HepG2 (cell line): ENCODE measurements around the gene MACROD2. TPM values are rescaled to one million over a fixed set of nuclear protein-coding genes. Genes with fewer than 3 reads are reported as not detected.

Experiments
- GPN1 ChIP-seq: sonication (generic); formaldehyde crosslinking; IDR thresholded peaks from 2 replicates; pipeline ENCODE4 v1.5.1; 2020; ENCODE audit warnings: missing genetic modification reagents, borderline replicate concordance
- HOXD1 ChIP-seq: sonication (generic); formaldehyde crosslinking; IDR thresholded peaks from 2 replicates; pipeline ENCODE4 v1.5.0; 2020; ENCODE audit warnings: missing genetic modification reagents
- SOX5 ChIP-seq: IDR thresholded peaks from 2 replicates; pipeline ENCODE4 v1.6.1; 2016; ENCODE audit warnings: borderline replicate concordance
- TMF1 ChIP-seq: sonication (generic); formaldehyde crosslinking; IDR thresholded peaks from 2 replicates; pipeline ENCODE4 v1.8.1; 2022; ENCODE audit warnings: low read depth, missing genetic modification reagents
- ZNF644 ChIP-seq: IDR thresholded peaks from 2 replicates; pipeline ENCODE4 v1.6.1; 2016; ENCODE audit warnings: low read depth
- ZNF670 ChIP-seq: sonication (generic); formaldehyde crosslinking; IDR thresholded peaks from 2 replicates; pipeline ENCODE4 v1.8.0; 2022; ENCODE audit warnings: mild to moderate bottlenecking, missing genetic modification reagents, borderline replicate concordance
- polyA plus RNA-seq, 8 experiments: library from polyadenylated mRNA; depleted of rRNA in 3 of 8; stranded (reverse) in 7 of 8; unstranded in 1 of 8; fragments of >200 nt; fragmentation: Illumina TruSeq in 4 of 8; extraction: Trizol in 4 of 8; gene quantifications; 2 replicates each; pipeline versions ENCODE4 v1.2.1 to v1.2.3, GENCODE V29; 2011 to 2016; ENCODE audit warnings: low read depth in 4 of 8, missing spikeins in 1 of 8, mixed read lengths in 1 of 8; ENCODE audit not compliant: insufficient read depth in 1 of 8
- total RNA-seq, 5 experiments: library from RNA; depleted of rRNA; stranded (reverse); fragments of >200 nt; fragmentation: Illumina TruSeq; extraction: Trizol; gene quantifications; 2 replicates each; pipeline ENCODE4 v1.2.3, GENCODE V29; 2016; ENCODE audit warnings: low read depth in 1 of 5
- TF ChIP-seq, protein P1 (sequence below): sonication (generic); formaldehyde crosslinking; IDR thresholded peaks from 2 replicates; pipeline ENCODE4 v1.4.0; 2020; ENCODE audit warnings: missing genetic modification reagents
- TF ChIP-seq, protein P2 (sequence below): sonication (generic); formaldehyde crosslinking; IDR thresholded peaks from 2 replicates; pipeline ENCODE4 v1.4.0; 2020; ENCODE audit warnings: mild to moderate bottlenecking, missing genetic modification reagents
- TF ChIP-seq, protein P3 (sequence below): sonication (generic); formaldehyde crosslinking; IDR thresholded peaks from 2 replicates; pipeline ENCODE4 v1.4.0; 2020; ENCODE audit warnings: missing genetic modification reagents
- TF ChIP-seq, protein P4 (sequence below): sonication (generic); formaldehyde crosslinking; IDR thresholded peaks from 2 replicates; pipeline ENCODE4 v1.5.1; 2020; ENCODE audit warnings: missing genetic modification reagents, mild to moderate bottlenecking, borderline replicate concordance
- TF ChIP-seq, protein P5 (sequence below): sonication (generic); formaldehyde crosslinking; IDR thresholded peaks from 2 replicates; pipeline ENCODE4 v1.4.0; 2020; ENCODE audit warnings: missing genetic modification reagents
- TF ChIP-seq, protein P6 (sequence below): sonication (generic); formaldehyde crosslinking; IDR thresholded peaks from 2 replicates; pipeline ENCODE4 v1.5.0; 2020; ENCODE audit warnings: mild to moderate bottlenecking, missing genetic modification reagents

MACROD2 gene
- total and polyA plus RNA-seq, 2 of the 13 experiments (the other 11 are each of a cell fraction or from before 2014, with no cell fraction given), result 0.13 to 0.51 TPM

DNA sequence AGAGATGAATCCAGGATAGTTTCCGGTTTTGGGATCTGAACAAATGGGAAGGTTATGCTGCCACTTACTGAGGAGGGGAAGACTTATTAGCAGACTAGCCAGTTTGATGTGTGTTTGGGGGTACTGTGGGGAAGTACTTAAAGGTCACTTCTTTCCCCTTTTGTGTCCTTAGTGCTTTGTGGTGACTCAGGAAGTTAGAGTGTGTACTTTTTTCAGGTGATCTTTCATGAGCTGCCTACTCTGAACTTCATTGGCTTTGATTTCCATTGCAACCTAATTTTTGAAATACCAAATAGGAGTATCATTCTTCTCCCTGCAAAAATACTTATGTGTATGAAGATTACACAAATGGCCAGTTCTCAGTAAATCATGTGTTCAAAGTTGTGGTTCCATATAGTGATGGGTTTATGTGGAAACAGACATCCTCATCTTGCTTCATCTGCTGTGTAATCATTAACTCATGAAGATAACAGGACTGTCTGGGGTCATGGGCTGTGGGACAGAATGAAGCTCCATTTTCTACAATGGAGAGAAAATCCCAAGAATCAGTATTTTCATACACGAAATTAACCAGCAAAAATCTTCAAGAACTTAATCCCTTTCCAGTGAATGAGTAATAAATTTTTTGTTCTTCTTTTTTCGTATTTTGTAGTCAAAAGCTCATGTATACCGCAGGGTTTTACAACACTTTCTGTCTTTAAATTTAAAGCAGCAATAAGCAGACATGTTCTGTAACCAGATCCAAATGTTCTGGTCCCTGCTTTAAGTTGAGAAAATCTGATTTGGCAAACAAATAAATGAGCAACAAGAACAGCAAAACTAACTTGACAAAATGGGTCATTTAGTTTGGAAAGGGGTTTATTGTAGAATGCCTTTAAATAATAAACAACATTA is 614.3 kb downstream of the MACROD2 start (continued):
- TF ChIP-seq, protein P1, sequence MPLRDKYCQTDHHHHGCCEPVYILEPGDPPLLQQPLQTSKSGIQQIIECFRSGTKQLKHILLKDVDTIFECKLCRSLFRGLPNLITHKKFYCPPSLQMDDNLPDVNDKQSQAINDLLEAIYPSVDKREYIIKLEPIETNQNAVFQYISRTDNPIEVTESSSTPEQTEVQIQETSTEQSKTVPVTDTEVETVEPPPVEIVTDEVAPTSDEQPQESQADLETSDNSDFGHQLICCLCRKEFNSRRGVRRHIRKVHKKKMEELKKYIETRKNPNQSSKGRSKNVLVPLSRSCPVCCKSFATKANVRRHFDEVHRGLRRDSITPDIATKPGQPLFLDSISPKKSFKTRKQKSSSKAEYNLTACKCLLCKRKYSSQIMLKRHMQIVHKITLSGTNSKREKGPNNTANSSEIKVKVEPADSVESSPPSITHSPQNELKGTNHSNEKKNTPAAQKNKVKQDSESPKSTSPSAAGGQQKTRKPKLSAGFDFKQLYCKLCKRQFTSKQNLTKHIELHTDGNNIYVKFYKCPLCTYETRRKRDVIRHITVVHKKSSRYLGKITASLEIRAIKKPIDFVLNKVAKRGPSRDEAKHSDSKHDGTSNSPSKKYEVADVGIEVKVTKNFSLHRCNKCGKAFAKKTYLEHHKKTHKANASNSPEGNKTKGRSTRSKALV (CRISPR knock-in tag), result peak; percentile 19; the same call in 1 of the 2 replicates
- TF ChIP-seq, protein P2, sequence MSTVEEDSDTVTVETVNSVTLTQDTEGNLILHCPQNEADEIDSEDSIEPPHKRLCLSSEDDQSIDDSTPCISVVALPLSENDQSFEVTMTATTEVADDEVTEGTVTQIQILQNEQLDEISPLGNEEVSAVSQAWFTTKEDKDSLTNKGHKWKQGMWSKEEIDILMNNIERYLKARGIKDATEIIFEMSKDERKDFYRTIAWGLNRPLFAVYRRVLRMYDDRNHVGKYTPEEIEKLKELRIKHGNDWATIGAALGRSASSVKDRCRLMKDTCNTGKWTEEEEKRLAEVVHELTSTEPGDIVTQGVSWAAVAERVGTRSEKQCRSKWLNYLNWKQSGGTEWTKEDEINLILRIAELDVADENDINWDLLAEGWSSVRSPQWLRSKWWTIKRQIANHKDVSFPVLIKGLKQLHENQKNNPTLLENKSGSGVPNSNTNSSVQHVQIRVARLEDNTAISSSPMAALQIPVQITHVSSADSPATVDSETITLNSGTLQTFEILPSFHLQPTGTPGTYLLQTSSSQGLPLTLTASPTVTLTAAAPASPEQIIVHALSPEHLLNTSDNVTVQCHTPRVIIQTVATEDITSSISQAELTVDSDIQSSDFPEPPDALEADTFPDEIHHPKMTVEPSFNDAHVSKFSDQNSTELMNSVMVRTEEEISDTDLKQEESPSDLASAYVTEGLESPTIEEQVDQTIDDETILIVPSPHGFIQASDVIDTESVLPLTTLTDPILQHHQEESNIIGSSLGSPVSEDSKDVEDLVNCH, result no peak
- TF ChIP-seq HOXD1 (CRISPR knock-in tag) (no peak), ZNF670 (CRISPR knock-in tag) (no peak), TMF1 (CRISPR knock-in tag) (no peak), SOX5 (CRISPR knock-in tag) (peak; percentile 25; the same call in 1 of the 2 replicates), ZNF644 (peak; percentile 97), GPN1 (CRISPR knock-in tag) (no peak)
- TF ChIP-seq, protein P3, sequence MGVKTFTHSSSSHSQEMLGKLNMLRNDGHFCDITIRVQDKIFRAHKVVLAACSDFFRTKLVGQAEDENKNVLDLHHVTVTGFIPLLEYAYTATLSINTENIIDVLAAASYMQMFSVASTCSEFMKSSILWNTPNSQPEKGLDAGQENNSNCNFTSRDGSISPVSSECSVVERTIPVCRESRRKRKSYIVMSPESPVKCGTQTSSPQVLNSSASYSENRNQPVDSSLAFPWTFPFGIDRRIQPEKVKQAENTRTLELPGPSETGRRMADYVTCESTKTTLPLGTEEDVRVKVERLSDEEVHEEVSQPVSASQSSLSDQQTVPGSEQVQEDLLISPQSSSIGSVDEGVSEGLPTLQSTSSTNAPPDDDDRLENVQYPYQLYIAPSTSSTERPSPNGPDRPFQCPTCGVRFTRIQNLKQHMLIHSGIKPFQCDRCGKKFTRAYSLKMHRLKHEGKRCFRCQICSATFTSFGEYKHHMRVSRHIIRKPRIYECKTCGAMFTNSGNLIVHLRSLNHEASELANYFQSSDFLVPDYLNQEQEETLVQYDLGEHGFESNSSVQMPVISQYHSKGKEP (CRISPR knock-in tag), result no peak
- TF ChIP-seq, protein P4, sequence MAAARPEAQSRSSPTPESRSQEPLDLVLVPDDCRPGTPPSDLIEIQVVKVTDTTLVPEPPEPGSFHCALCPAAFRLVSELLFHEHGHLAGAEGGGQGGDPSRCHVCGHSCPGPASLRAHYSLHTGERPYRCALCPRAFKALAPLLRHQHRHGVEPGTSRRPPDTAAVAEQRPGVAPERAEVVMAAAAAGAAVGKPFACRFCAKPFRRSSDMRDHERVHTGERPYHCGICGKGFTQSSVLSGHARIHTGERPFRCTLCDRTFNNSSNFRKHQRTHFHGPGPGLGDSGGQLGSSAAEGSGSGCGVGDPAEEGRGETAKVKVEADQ (CRISPR knock-in tag), result no peak
- TF ChIP-seq, protein P5, sequence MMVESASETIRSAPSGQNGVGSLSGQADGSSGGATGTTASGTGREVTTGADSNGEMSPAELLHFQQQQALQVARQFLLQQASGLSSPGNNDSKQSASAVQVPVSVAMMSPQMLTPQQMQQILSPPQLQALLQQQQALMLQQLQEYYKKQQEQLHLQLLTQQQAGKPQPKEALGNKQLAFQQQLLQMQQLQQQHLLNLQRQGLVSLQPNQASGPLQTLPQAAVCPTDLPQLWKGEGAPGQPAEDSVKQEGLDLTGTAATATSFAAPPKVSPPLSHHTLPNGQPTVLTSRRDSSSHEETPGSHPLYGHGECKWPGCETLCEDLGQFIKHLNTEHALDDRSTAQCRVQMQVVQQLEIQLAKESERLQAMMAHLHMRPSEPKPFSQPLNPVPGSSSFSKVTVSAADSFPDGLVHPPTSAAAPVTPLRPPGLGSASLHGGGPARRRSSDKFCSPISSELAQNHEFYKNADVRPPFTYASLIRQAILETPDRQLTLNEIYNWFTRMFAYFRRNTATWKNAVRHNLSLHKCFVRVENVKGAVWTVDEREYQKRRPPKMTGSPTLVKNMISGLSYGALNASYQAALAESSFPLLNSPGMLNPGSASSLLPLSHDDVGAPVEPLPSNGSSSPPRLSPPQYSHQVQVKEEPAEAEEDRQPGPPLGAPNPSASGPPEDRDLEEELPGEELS (CRISPR knock-in tag), result no peak
- TF ChIP-seq, protein P6, sequence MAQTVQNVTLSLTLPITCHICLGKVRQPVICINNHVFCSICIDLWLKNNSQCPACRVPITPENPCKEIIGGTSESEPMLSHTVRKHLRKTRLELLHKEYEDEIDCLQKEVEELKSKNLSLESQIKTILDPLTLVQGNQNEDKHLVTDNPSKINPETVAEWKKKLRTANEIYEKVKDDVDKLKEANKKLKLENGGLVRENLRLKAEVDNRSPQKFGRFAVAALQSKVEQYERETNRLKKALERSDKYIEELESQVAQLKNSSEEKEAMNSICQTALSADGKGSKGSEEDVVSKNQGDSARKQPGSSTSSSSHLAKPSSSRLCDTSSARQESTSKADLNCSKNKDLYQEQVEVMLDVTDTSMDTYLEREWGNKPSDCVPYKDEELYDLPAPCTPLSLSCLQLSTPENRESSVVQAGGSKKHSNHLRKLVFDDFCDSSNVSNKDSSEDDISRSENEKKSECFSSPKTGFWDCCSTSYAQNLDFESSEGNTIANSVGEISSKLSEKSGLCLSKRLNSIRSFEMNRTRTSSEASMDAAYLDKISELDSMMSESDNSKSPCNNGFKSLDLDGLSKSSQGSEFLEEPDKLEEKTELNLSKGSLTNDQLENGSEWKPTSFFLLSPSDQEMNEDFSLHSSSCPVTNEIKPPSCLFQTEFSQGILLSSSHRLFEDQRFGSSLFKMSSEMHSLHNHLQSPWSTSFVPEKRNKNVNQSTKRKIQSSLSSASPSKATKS (CRISPR knock-in tag), result no peak
